ENCODE measurements around the gene ABCD1. TPM values are rescaled to one million over a fixed set of nuclear protein-coding genes. Genes with fewer than 3 reads are reported as not detected.

Gene ABCD1
- total and polyA plus RNA-seq, 7 donors: 1.8 to 21.3 (median 12.8) TPM

GRCh38 chrX:153734871-153735270 is 10.2 kb downstream of the ABCD1 start:
- Histone ChIP-seq H3K27ac (no peak overlapping the region), H3K27me3 (no peaks in the 10 kb centered on the region), H3K9me3 (no peaks in the 10 kb centered on the region), H3K4me3 (no peak overlapping the region), H3K4me1 (no peaks in the 10 kb centered on the region), H3K36me3 (peaks cover 0 to 19% (median 8%) of the 10 kb centered on the region in 4 donors)
- DNase-seq: no peak
- 90 to 92% methylated on average over 2 of the region's 2 CpGs for WGBS, 2 donors
- intact Hi-C loops (cut with DNase I): no loop called here
- no peak for TF ChIP-seq CTCF (IDR thresholded peaks at IDR 0.05)
- no peak for TF ChIP-seq POLR2A (IDR thresholded peaks at IDR 0.05)
- no peak for TF ChIP-seq POLR2AphosphoS5 (IDR thresholded peaks at IDR 0.05)
- no peak for TF ChIP-seq EP300 (IDR thresholded peaks at IDR 0.05)

GRCh38 chrX:153735274-153735673 is 10.6 kb downstream of the ABCD1 start:
- intact Hi-C loops (cut with DNase I): no loop called here
- 76 to 83% methylated on average over 9 of the region's 9 CpGs for WGBS, 2 donors
- TF ChIP-seq EP300 (IDR thresholded peaks at IDR 0.05) (no peak), POLR2AphosphoS5 (IDR thresholded peaks at IDR 0.05) (no peak), CTCF (IDR thresholded peaks at IDR 0.05) (no peak), POLR2A (IDR thresholded peaks at IDR 0.05) (no peak)
- H3K36me3 ChIP-seq: peaks cover 0 to 19% (median 6%) of the 10 kb centered on the region in 4 donors
- no peak overlapping the region for H3K27ac ChIP-seq
- H3K27me3 ChIP-seq: no peaks in the 10 kb centered on the region
- no peak for DNase-seq
- no peaks in the 10 kb centered on the region for H3K9me3 ChIP-seq
- no peaks in the 10 kb centered on the region for H3K4me1 ChIP-seq
- no peak overlapping the region for H3K4me3 ChIP-seq

- no peaks in the 10 kb centered on the region for H3K9me3 ChIP-seq
- H3K27ac ChIP-seq: no peak overlapping the region
- 85 to 90% methylated on average over 30 of the region's 30 CpGs for WGBS, 2 donors
- DNase-seq: no peak
- intact Hi-C loops (cut with DNase I): no loop called here
- TF ChIP-seq POLR2A (IDR thresholded peaks at IDR 0.05): no peak
- no peak for TF ChIP-seq CTCF (IDR thresholded peaks at IDR 0.05)
- TF ChIP-seq EP300 (IDR thresholded peaks at IDR 0.05): no peak
- no peak for TF ChIP-seq POLR2AphosphoS5 (IDR thresholded peaks at IDR 0.05)
- no peaks in the 10 kb centered on the region for H3K27me3 ChIP-seq
- no peak overlapping the region for H3K4me3 ChIP-seq
- peaks cover 0 to 23% (median 6%) of the 10 kb centered on the region in 4 donors for H3K36me3 ChIP-seq
- no peaks in the 10 kb centered on the region for H3K4me1 ChIP-seq
Measured at GRCh38 chrX:153736071-153736820, 11.6 kb downstream of the ABCD1 start.

GRCh38 chrX:153736871-153737441 is 12.3 kb downstream of the ABCD1 start:
- no peak for TF ChIP-seq POLR2A (IDR thresholded peaks at IDR 0.05)
- no peak for TF ChIP-seq CTCF (IDR thresholded peaks at IDR 0.05)
- no peak for TF ChIP-seq EP300 (IDR thresholded peaks at IDR 0.05)
- TF ChIP-seq POLR2AphosphoS5 (IDR thresholded peaks at IDR 0.05): no peak
- peaks cover 0 to 23% (median 6%) of the 10 kb centered on the region in 4 donors for H3K36me3 ChIP-seq
- 67 to 88% methylated on average over 15 of the region's 15 CpGs for WGBS, 2 donors

More at GRCh38 chrX:153736871-153737441, 12.3 kb downstream of the ABCD1 start:
- Histone ChIP-seq H3K9me3 (no peaks in the 10 kb centered on the region), H3K4me3 (no peak overlapping the region), H3K27ac (no peak overlapping the region), H3K27me3 (no peaks in the 10 kb centered on the region), H3K4me1 (no peaks in the 10 kb centered on the region)
- no peak for DNase-seq
- intact Hi-C loops (cut with DNase I): no loop called here
